H9 (cell line): ENCODE measurements around the gene KLHL1. TPM values are rescaled to one million over a fixed set of nuclear protein-coding genes. Genes with fewer than 3 reads are reported as not detected.

ENCODE experiments used
- DNase-seq: peaks from one replicate; pipeline ENCODE4 v3.0.0-alpha.2; 2017
- H2AFZ ChIP-seq: one replicate; pipeline ENCODE4 v1.6.1; 2013; ENCODE audit warnings: mild to moderate bottlenecking, low read length, control low read depth, moderate library complexity
- H2AK5ac ChIP-seq: 2 replicates; pipeline ENCODE4 v1.6.1; 2013; ENCODE audit warnings: low read length, control low read depth, mixed read lengths; ENCODE audit not compliant: insufficient read length
- H2BK120ac ChIP-seq: one replicate; pipeline ENCODE4 v1.6.1; 2013; ENCODE audit warnings: low read depth, mild to moderate bottlenecking, low read length, control low read depth, inconsistent platforms; ENCODE audit not compliant: poor library complexity, severe bottlenecking
- H2BK12ac ChIP-seq: 2 replicates; pipeline ENCODE4 v1.6.1; 2013; ENCODE audit warnings: low read length, control low read depth, mixed read lengths, low read depth; ENCODE audit not compliant: insufficient read length
- H2BK15ac ChIP-seq: 2 replicates; pipeline ENCODE4 v1.6.1; 2013; ENCODE audit warnings: low read depth, low read length, control low read depth
- H2BK20ac ChIP-seq: one replicate; pipeline ENCODE4 v1.6.1; 2013; ENCODE audit warnings: low read depth, mild to moderate bottlenecking, low read length, control low read depth, inconsistent platforms; ENCODE audit not compliant: poor library complexity, severe bottlenecking
- H2BK5ac ChIP-seq: 2 replicates; pipeline ENCODE4 v1.6.1; 2013; ENCODE audit warnings: low read length, control low read depth, mixed read lengths; ENCODE audit not compliant: insufficient read length
- H3K14ac ChIP-seq: 2 replicates; pipeline ENCODE4 v1.6.1; 2013; ENCODE audit warnings: low read length, control low read depth; ENCODE audit not compliant: insufficient read depth
- H3K18ac ChIP-seq: 2 replicates; pipeline ENCODE4 v1.6.1; 2013; ENCODE audit warnings: low read depth, mild to moderate bottlenecking, mixed read lengths, low read length, control low read depth; ENCODE audit not compliant: insufficient read length
- H3K23ac ChIP-seq: 2 replicates; pipeline ENCODE4 v1.6.1; 2013; ENCODE audit warnings: low read length, control low read depth, mixed read lengths, low read depth; ENCODE audit not compliant: insufficient read length
- H3K23me2 ChIP-seq: 2 replicates; pipeline ENCODE4 v1.6.1; 2013; ENCODE audit warnings: low read depth, mild to moderate bottlenecking, mixed read lengths, low read length, control low read depth; ENCODE audit not compliant: insufficient read length, poor library complexity, severe bottlenecking
- H3K27ac ChIP-seq: 2 replicates; pipeline ENCODE4 v1.5.1; 2013; ENCODE audit warnings: low read length, control low read depth, mixed read lengths, low read depth; ENCODE audit not compliant: insufficient read length
- H3K27me3 ChIP-seq: 2 replicates; pipeline ENCODE4 v1.6.1; 2013; ENCODE audit warnings: low read length, control low read depth, inconsistent platforms; ENCODE audit not compliant: insufficient read depth
- H3K4ac ChIP-seq: 2 replicates; pipeline ENCODE4 v1.6.1; 2013; ENCODE audit warnings: low read depth, mild to moderate bottlenecking, control low read depth, inconsistent platforms, low read length, moderate library complexity
- H3K4me1 ChIP-seq: 2 replicates; pipeline ENCODE4 v1.6.1; 2013; ENCODE audit warnings: low read length, control low read depth, inconsistent platforms; ENCODE audit not compliant: insufficient read depth
- H3K4me2 ChIP-seq: 2 replicates; pipeline ENCODE4 v1.6.1; 2013; ENCODE audit warnings: low read length, control low read depth, mixed read lengths; ENCODE audit not compliant: insufficient read length, insufficient read depth
- H3K56ac ChIP-seq: 2 replicates; pipeline ENCODE4 v1.6.1; 2013; ENCODE audit warnings: low read depth, mild to moderate bottlenecking, mixed read lengths, low read length, control low read depth; ENCODE audit not compliant: insufficient read length
- H3K79me1 ChIP-seq: 2 replicates; pipeline ENCODE4 v1.6.1; 2013; ENCODE audit warnings: low read depth, mild to moderate bottlenecking, moderate library complexity, low read length, control low read depth, inconsistent platforms; ENCODE audit not compliant: insufficient read depth, poor library complexity, severe bottlenecking
- H3K79me2 ChIP-seq: 2 replicates; pipeline ENCODE4 v1.6.1; 2013; ENCODE audit warnings: low read length, control low read depth, inconsistent platforms; ENCODE audit not compliant: insufficient read depth
- H3K9ac ChIP-seq: 2 replicates; pipeline ENCODE4 v1.6.1; 2013; ENCODE audit warnings: low read length, control low read depth, mixed read lengths; ENCODE audit not compliant: insufficient read length; ENCODE audit errors: extremely low read depth
- H3K9me3 ChIP-seq: one replicate; pipeline ENCODE4 v1.6.1; 2013; ENCODE audit warnings: low read depth, low read length, inconsistent platforms; ENCODE audit not compliant: control insufficient read depth
- H3T11ph ChIP-seq: one replicate; pipeline ENCODE4 v1.6.1; 2013; ENCODE audit warnings: mild to moderate bottlenecking, low read length, control low read depth, inconsistent platforms
- H4K20me1 ChIP-seq: one replicate; pipeline ENCODE4 v1.6.1; 2013; ENCODE audit not compliant: control insufficient read depth, insufficient read length, insufficient read depth
- H4K5ac ChIP-seq: 2 replicates; pipeline ENCODE4 v1.6.1; 2013; ENCODE audit warnings: low read depth, mild to moderate bottlenecking, mixed read lengths, low read length, control low read depth; ENCODE audit not compliant: insufficient read length
- H4K8ac ChIP-seq: replicated peaks from 2 replicates; pipeline ENCODE4 v1.6.1; 2013; ENCODE audit warnings: low read length, control low read depth, mixed read lengths, low read depth; ENCODE audit not compliant: insufficient read length
- H4K91ac ChIP-seq: 2 replicates; pipeline ENCODE4 v1.6.1; 2013; ENCODE audit warnings: low read depth, mild to moderate bottlenecking, moderate library complexity, mixed read lengths, low read length, control low read depth; ENCODE audit not compliant: insufficient read length
- H3K27ac Mint-ChIP-seq, 3 experiments: 2 replicates in 2 of 3; 3 replicates in 1 of 3; pipeline ENCODE4 v1.8.0; 2020 to 2021; ENCODE audit warnings: mixed read lengths in 3 of 3, mild to moderate bottlenecking in 1 of 3, moderate library complexity in 1 of 3
- H3K27me3 Mint-ChIP-seq: 2 replicates; pipeline ENCODE4 v1.8.0; 2021; ENCODE audit warnings: low read depth, mild to moderate bottlenecking, moderate library complexity, mixed read lengths
- H3K36me3 Mint-ChIP-seq, 3 experiments: 2 replicates in 2 of 3; 3 replicates in 1 of 3; pipeline ENCODE4 v1.8.0; 2020 to 2021; ENCODE audit warnings: low read depth in 3 of 3, mixed read lengths in 3 of 3; ENCODE audit not compliant: insufficient read depth in 1 of 3
- H3K4me1 Mint-ChIP-seq, 2 experiments: 2 replicates each; pipeline ENCODE4 v1.8.0; 2020; ENCODE audit warnings: mixed read lengths in 2 of 2
- H3K4me3 Mint-ChIP-seq, 2 experiments: 2 replicates in 1 of 2; 3 replicates in 1 of 2; pipeline ENCODE4 v1.8.0; 2020 to 2021; ENCODE audit warnings: mild to moderate bottlenecking in 2 of 2, mixed read lengths in 2 of 2, moderate library complexity in 1 of 2
- H3K9me3 Mint-ChIP-seq, 2 experiments: 2 replicates in 1 of 2; 3 replicates in 1 of 2; pipeline ENCODE4 v1.8.0; 2020; ENCODE audit warnings: mild to moderate bottlenecking in 2 of 2, mixed read lengths in 2 of 2, moderate library complexity in 1 of 2
- CTCF ChIP-seq: fragments of 200-600 bp; sonication (generic); conservative IDR thresholded peaks from 3 replicates; pipeline ENCODE4 v1.8.0; 2021; ENCODE audit warnings: antibody characterized with exemption, mild to moderate bottlenecking
- WGBS: extraction: QIAGEN DNeasy Blood & Tissue Kit; methylation state at CpG from one replicate; pipeline ENCODE4 v1.1.7; 2013; ENCODE audit warnings: missing lambda C conversion rate, low lambda C conversion rate, mixed read lengths; ENCODE audit not compliant: insufficient read length; ENCODE audit errors: extremely low coverage; 5-methylcytosine and 5-hydroxymethylcytosine counted together
- total RNA-seq: library from RNA; stranded (reverse); gene quantifications from 2 replicates; pipeline ENCODE4 v1.2.1, GENCODE V29; 2021

The KLHL1 gene
- total RNA-seq, 1 experiment from 2014 or later = not detected

- H3K4me2 ChIP-seq = no peak overlapping the region
- H3K9me3 ChIP-seq = no peaks in the 10 kb centered on the region
- no peak overlapping the region for H4K5ac ChIP-seq
- no peak overlapping the region for H4K8ac ChIP-seq
- no peak overlapping the region for H2BK120ac ChIP-seq
- H3K9ac ChIP-seq = no peak overlapping the region
- Mint-ChIP-seq H3K36me3 (peaks cover 0 to 2% (median 0%) of the 10 kb centered on the region in 3 experiments; a peak in 1 of 7 replicates), H3K27me3 (no peaks in the 10 kb centered on the region), H3K27ac (no peak overlapping the region), H3K4me1 (peaks cover 0 to 3% of the 10 kb centered on the region in 2 experiments; a peak in 1 of 4 replicates), H3K9me3 (no peaks in the 10 kb centered on the region; a peak in 1 of 5 replicates), H3K4me3 (no peak overlapping the region)
- H3K79me1 ChIP-seq = no peaks in the 10 kb centered on the region
- no peak overlapping the region for H3K14ac ChIP-seq
- H2BK5ac ChIP-seq = no peak overlapping the region
- whole genome bisulfite sequencing = no CpG with 5 or more reads among the region's 4 CpGs
- H2BK12ac ChIP-seq = no peak overlapping the region
- H3K23me2 ChIP-seq = no peaks in the 10 kb centered on the region
- H3K79me2 ChIP-seq = no peaks in the 10 kb centered on the region
- no peak overlapping the region for H3K56ac ChIP-seq
- H3K18ac ChIP-seq = no peak overlapping the region
- H2AFZ ChIP-seq = no peak overlapping the region
- H2AK5ac ChIP-seq = no peak overlapping the region
- H4K91ac ChIP-seq = no peak overlapping the region
- no peak overlapping the region for H3K27ac ChIP-seq
- H3T11ph ChIP-seq = no peak overlapping the region
- no peak for DNase-seq
- no peaks in the 10 kb centered on the region for H4K20me1 ChIP-seq
- no peak overlapping the region for H3K4ac ChIP-seq
- no peak overlapping the region for H3K23ac ChIP-seq
- H3K4me1 ChIP-seq = no peaks in the 10 kb centered on the region
- no peak for TF ChIP-seq CTCF
- no peak overlapping the region for H2BK15ac ChIP-seq
- H2BK20ac ChIP-seq = no peak overlapping the region
- no peaks in the 10 kb centered on the region for H3K27me3 ChIP-seq
These were observed 180.0 kb downstream of the KLHL1 start for GRCh38 chr13:69928262-69928661.
